ENCODE measurements around the gene DLGAP1. TPM values are rescaled to one million over a fixed set of nuclear protein-coding genes. Genes with fewer than 3 reads are reported as not detected.

The DLGAP1 gene
- total and polyA plus RNA-seq, 2 donors (not counting 1 experiment from before 2014, with no cell fraction given) = 0.07 to 0.61 TPM

GRCh38 chr18:3665780-3666525 lies 789.2 kb downstream of the DLGAP1 start:
- H2AFZ ChIP-seq (ENCODE audit: insufficient read depth, low read depth, low read length, poor library complexity, severe bottlenecking) = peak overlapping the region; percentile 34
- H3K4me2 ChIP-seq (replicated peaks; ENCODE audit: low read depth, low read length, poor library complexity, severe bottlenecking) = peak overlapping the region; percentile 33
- H3K9me3 ChIP-seq (ENCODE audit: control extremely low read depth in 1 of 3, control insufficient read depth in 2 of 3, insufficient read depth in 1 of 3, low read length in 2 of 3) = no peaks in the 10 kb centered on the region
- no peak overlapping the region for H3K4me3 ChIP-seq (ENCODE audit: control extremely low read depth in 1 of 5, extremely low read depth in 1 of 5, insufficient read depth in 1 of 5, low read depth in 2 of 5, low read length in 4 of 5)
- no peak for TF ChIP-seq EZH2 (IDR thresholded peaks at IDR 0.05; ENCODE audit: borderline replicate concordance, insufficient read depth, low read depth, low read length, poor library complexity, severe bottlenecking)
- TF ChIP-seq CTCF (IDR thresholded peaks at IDR 0.05) = peak; percentile 97
- POLR2A ChIA-PET = interaction anchor here (0.6 to 1.3 kb wide), 4 partner anchors 71 to 389 kb away, joined by 3 to 9 read pairs (median 4); no protein-coding TSS in a partner anchor
- Mint-ChIP-seq H3K4me3 (peak overlapping the region; percentile 69), H3K4me1 (peaks cover 16% of the 10 kb centered on the region), H3K27me3 (no peaks in the 10 kb centered on the region), H3K9me3 (ENCODE audit: insufficient read depth) (no peaks in the 10 kb centered on the region), H3K27ac (no peak overlapping the region)
- ATAC-seq (ENCODE audit: low read depth) = peak; percentile 88
- H3K27ac ChIP-seq (ENCODE audit: low read length in 2 of 2) = no peak overlapping the region
- H3K9ac ChIP-seq (ENCODE audit: low read length) = no peak overlapping the region
- intact Hi-C loops (cut with micrococcal nuclease) = loop anchor here (1.0 to 5.0 kb wide), 6 partner anchors 71 to 734 kb away; no protein-coding TSS in a partner anchor
- CTCF ChIA-PET = interaction anchor here (0.6 to 10.7 kb wide), 80 partner anchors 9 to 746 kb away, joined by 3 to 430 read pairs (median 5); partner anchors contain the start of genes MYL12A and MYL12B
- no peaks in the 10 kb centered on the region for H3K36me3 ChIP-seq (replicated peaks in 1 of 2; ENCODE audit: control extremely low read depth in 1 of 2, control insufficient read depth in 1 of 2, extremely low read depth in 1 of 2, insufficient read depth in 2 of 2, low read length in 1 of 2)
- H3K27me3 ChIP-seq (replicated peaks in 1 of 4; ENCODE audit: control extremely low read depth in 1 of 4, control insufficient read depth in 3 of 4, insufficient read depth in 4 of 4, low read length in 3 of 4) = no peaks in the 10 kb centered on the region
- DNase-seq = peak; percentile 80
- H3K4me1 ChIP-seq (ENCODE audit: control insufficient read depth in 2 of 2, insufficient read depth in 2 of 2, low read length in 2 of 2) = peaks cover 9 to 12% of the 10 kb centered on the region in 2 donors
- H3K79me2 ChIP-seq (ENCODE audit: control insufficient read depth, insufficient read depth, low read length) = no peaks in the 10 kb centered on the region
- WGBS (ENCODE audit: insufficient coverage) = 25% methylated on average over 14 of the region's 20 CpGs
- H4K20me1 ChIP-seq (ENCODE audit: control insufficient read depth, insufficient read depth, low read length, poor library complexity, severe bottlenecking) = no peaks in the 10 kb centered on the region

DNA sequence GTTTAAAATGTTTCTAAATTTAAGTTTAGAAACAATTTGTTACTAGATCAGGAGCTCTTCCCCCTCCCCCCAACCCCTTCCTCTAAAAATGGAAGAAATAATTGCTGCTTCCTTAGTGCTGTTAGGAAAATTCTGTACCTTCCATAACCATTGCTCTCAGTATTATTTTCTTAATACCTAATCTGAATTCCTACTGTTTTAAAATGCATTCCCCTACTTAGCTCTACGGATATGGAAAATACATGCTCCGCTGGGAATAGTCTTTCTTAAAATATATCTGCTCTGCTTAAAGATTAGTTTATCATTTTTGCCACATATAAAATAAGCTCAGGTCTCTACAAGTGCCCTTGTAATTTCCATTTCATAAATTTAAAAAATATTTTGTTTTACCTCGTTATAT lies 789.9 kb downstream of the DLGAP1 start:
- no peaks in the 10 kb centered on the region for H3K27me3 ChIP-seq (replicated peaks in 1 of 4; ENCODE audit: control extremely low read depth in 1 of 4, control insufficient read depth in 3 of 4, insufficient read depth in 4 of 4, low read length in 3 of 4)
- Mint-ChIP-seq H3K9me3 (ENCODE audit: insufficient read depth) (no peaks in the 10 kb centered on the region), H3K27me3 (no peaks in the 10 kb centered on the region), H3K27ac (no peak overlapping the region), H3K4me1 (peaks cover 23% of the 10 kb centered on the region), H3K4me3 (no peak overlapping the region)
- no peaks in the 10 kb centered on the region for H3K79me2 ChIP-seq (ENCODE audit: control insufficient read depth, insufficient read depth, low read length)
- ATAC-seq (ENCODE audit: low read depth) (no peak), DNase-seq (no peak)
- no peak overlapping the region for H3K9ac ChIP-seq (ENCODE audit: low read length)
- H3K9me3 ChIP-seq (ENCODE audit: control extremely low read depth in 1 of 3, control insufficient read depth in 2 of 3, insufficient read depth in 1 of 3, low read length in 2 of 3) = no peaks in the 10 kb centered on the region
- ChIA-PET POLR2A (interaction anchor here (0.8 to 1.8 kb wide), 3 partner anchors 70 to 388 kb away, joined by 3 to 5 read pairs (median 4); no protein-coding TSS in a partner anchor), CTCF (interaction anchor here (0.6 to 10.7 kb wide), 39 partner anchors 8 to 680 kb away, joined by 3 to 430 read pairs (median 7); partner anchors contain the start of gene MYL12A)
- TF ChIP-seq EZH2 (IDR thresholded peaks at IDR 0.05; ENCODE audit: borderline replicate concordance, insufficient read depth, low read depth, low read length, poor library complexity, severe bottlenecking) (no peak), CTCF (IDR thresholded peaks at IDR 0.05) (no peak)
- intact Hi-C loops (cut with micrococcal nuclease) = loop anchor here (5.0 kb wide), 2 partner anchors 673 to 733 kb away; no protein-coding TSS in a partner anchor
- no peak overlapping the region for H3K4me3 ChIP-seq (ENCODE audit: control extremely low read depth in 1 of 5, extremely low read depth in 1 of 5, insufficient read depth in 1 of 5, low read depth in 2 of 5, low read length in 4 of 5)
- H2AFZ ChIP-seq (ENCODE audit: insufficient read depth, low read depth, low read length, poor library complexity, severe bottlenecking) = no peak overlapping the region
- no peaks in the 10 kb centered on the region for H3K36me3 ChIP-seq (replicated peaks in 1 of 2; ENCODE audit: control extremely low read depth in 1 of 2, control insufficient read depth in 1 of 2, extremely low read depth in 1 of 2, insufficient read depth in 2 of 2, low read length in 1 of 2)
- no peak overlapping the region for H3K27ac ChIP-seq (ENCODE audit: low read length in 2 of 2)
- peaks cover 16 to 20% of the 10 kb centered on the region in 2 donors for H3K4me1 ChIP-seq (ENCODE audit: control insufficient read depth in 2 of 2, insufficient read depth in 2 of 2, low read length in 2 of 2)
- whole genome bisulfite sequencing (ENCODE audit: insufficient coverage) = no CpG with 5 or more reads among the region's 3 CpGs
- H4K20me1 ChIP-seq (ENCODE audit: control insufficient read depth, insufficient read depth, low read length, poor library complexity, severe bottlenecking) = no peaks in the 10 kb centered on the region
- no peak overlapping the region for H3K4me2 ChIP-seq (replicated peaks; ENCODE audit: low read depth, low read length, poor library complexity, severe bottlenecking)
